HL-60/S4 (cell line): Measurements from ENCODE around the gene ASCL2.

Experiments
- in situ Hi-C: fragments of 300-500 bp; cut with MboI; formaldehyde crosslinking; loops from 2 replicates; pipeline ENCODE4 v1.14.3; 2022; ENCODE audit warnings: low sequenced_read_pairs

The ASCL2 gene

GRCh38 chr11:2275334-2276279, 5.2 kb upstream of the ASCL2 start:
- in situ Hi-C loops, result no loop called here

- in situ Hi-C loops, result no loop called here
Measured at GRCh38 chr11:2273771-2274170, 3.4 kb upstream of the ASCL2 start.

GRCh38 chr11:2273311-2273710, 2.9 kb upstream of the ASCL2 start:
- in situ Hi-C loops, result no loop called here

- in situ Hi-C loops, result no loop called here
Measured at GRCh38 chr11:2272946-2273280, 2.5 kb upstream of the ASCL2 start.

GRCh38 chr11:2272228-2272945, 2.0 kb upstream of the ASCL2 start:
- in situ Hi-C loops, result no loop called here

GRCh38 chr11:2271327-2272227, 1.2 kb upstream of the ASCL2 start:
- in situ Hi-C loops, result no loop called here

GRCh38 chr11:2271077-2271326, 614 bp upstream of the ASCL2 start:
- in situ Hi-C loops, result no loop called here

- in situ Hi-C loops, result no loop called here
Measured at GRCh38 chr11:2269601-2270321, 627 bp downstream of the ASCL2 start.

GRCh38 chr11:2268729-2269600, 1.4 kb downstream of the ASCL2 start:
- in situ Hi-C loops, result no loop called here

GRCh38 chr11:2267851-2268728, 2.3 kb downstream of the ASCL2 start:
- in situ Hi-C loops, result no loop called here

- in situ Hi-C loops, result no loop called here
Measured at GRCh38 chr11:2267306-2267850, 3.0 kb downstream of the ASCL2 start.

- in situ Hi-C loops, result no loop called here
Measured at GRCh38 chr11:2266586-2267305, 3.6 kb downstream of the ASCL2 start.

- in situ Hi-C loops, result no loop called here
Measured at GRCh38 chr11:2265854-2266585, 4.4 kb downstream of the ASCL2 start.

GRCh38 chr11:2265396-2265795, 5.0 kb downstream of the ASCL2 start:
- in situ Hi-C loops, result no loop called here

- in situ Hi-C loops, result no loop called here
Measured at GRCh38 chr11:2264366-2265053, 5.9 kb downstream of the ASCL2 start.

GRCh38 chr11:2263724-2264360, 6.5 kb downstream of the ASCL2 start:
- in situ Hi-C loops, result no loop called here
